HG02943 (cell line): ENCODE measurements around the gene SH3BP5L.
A peak's percentile ranks its signal among the peaks of the same experiment; 100 is the strongest.

Experiments used
- ATAC-seq: cut with Tn5 transposase; IDR thresholded peaks from one replicate; pipeline ENCODE4 v1.9.1; 2021; ENCODE audit warnings: mild to moderate bottlenecking, low read depth, moderate library complexity; ENCODE audit not compliant: unreplicated experiment

The SH3BP5L gene

DNA sequence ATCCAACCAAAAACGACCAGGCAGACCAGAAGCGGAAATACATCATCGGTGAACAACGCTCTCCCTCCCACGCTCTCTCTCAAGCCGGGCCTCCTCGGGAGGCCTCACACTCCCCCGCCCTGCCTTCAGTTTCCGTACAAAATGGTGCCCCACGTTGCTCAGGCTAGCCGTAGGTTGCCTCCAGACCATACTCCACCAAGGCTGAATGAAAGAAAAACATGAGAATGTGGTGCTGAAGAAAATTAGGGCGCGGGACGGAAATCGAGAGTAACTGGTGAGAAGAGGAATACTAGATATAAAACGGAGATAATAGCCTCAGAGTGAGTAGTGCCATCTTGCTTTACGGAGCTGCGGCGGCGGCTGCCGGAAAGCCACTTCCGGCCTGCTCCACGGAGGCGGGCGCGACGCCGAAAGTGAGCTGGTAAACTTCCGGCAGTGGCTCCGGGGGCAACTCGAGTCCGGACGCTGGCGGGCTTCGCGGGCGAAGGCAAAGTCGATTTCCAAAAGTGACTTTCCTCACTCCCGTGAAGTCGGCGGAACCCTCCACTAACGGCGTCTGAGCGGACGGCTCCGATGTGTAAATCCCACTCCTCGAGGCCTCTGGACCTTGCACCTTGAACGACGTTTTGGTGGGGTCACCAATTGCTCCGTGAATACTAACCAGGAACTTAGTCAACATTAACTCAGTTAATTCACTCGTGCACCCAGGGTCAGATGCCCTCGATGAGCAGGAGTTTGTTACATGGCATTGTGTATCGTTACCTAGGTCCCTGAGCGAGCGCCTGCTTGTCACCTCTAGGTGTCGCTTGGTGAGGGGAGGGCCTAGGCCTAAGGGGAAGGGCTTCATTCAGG is at the start of gene SH3BP5L:
Gene SH3BP5L (minus strand): TSS at position 7 of the 852 bp plus-strand sequence. CDS start 980 bp downstream, outside the sequence.
- peak; percentile 94 for ATAC-seq

DNA sequence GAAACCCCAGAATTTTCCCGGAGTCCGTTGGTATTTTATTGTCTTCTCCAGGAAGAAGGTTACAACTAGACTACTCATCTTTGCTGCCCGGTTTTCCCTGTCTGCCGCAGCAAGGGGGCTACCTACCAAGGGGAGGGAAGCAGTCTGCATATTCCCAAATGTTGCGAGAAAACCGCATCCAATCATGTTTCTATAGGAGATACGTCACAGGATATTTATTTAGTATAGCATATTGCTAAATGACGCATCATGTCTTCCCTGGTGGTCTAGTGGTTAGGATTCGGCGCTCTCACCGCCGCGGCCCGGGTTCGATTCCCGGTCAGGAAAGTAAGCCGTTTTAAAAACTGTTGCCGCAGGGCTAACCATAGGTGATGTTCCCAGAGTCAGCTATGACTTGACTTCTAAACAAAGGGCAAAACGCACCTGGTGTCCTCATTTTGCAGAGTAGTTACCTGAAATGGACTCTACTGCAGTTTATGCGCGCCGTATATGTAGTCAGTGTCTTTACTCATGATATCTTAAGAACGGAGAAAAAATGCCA is 48.3 kb upstream of the SH3BP5L start:
- ATAC-seq = peak; percentile 57

DNA sequence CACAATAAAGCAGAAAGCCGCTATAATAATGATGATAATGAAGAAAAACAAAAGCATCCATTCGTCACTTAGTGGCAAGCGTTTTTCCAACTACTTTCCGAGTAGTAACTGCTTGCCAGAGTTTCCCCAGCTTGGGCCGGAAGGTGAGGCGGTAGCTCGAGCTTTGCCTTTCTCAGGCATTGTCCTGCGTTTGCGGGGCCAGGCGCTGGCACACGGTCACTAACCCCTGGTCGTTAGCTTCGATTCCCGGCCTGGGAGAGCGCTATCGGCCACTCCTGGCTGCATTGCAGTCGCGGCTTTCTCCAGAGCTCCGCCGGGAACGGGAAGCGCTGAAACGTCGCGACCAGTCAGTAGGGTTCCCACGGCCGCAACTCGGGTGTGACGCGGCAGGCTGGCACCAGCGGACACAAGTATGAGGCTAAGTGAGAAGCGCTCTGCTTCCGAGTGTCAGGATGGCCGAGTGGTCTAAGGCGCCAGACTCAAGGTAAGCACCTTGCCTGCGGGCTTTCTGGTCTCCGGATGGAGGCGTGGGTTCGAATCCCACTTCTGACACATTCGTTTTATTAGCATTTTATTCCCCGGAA is 47.8 kb upstream of the SH3BP5L start:
- peak; percentile 83 for ATAC-seq

DNA sequence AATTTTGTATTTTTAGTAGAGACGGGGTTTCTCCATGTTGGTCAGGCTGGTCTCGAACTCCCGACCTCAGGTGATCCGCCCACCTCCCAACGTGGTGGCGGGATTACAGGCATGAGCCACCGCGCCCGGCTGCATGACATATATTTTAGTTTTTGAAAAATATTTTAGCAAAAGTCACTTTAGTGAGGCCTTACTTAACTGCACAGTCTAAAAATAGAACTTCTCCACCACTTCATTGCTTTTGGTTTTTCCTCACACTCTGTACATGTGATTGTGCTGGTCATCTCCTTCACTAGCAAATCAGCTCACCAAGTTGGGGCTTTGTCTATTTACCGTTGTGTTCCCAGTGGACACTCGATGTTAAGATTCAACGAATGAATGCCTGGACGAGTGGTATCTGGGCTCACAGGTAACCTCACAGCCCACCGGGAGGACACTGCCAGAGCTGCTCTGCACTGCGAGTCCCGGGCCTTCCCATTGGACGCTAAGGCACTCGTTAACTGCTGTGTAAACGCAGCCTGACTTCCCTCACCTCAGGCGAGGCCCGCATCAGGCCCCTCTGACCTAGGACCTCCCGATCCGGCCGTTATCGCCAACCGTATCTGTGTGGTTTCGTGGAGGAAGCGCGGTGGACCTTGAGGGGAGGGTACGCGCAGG is 47.2 kb upstream of the SH3BP5L start:
- peak; percentile 47 for ATAC-seq

DNA sequence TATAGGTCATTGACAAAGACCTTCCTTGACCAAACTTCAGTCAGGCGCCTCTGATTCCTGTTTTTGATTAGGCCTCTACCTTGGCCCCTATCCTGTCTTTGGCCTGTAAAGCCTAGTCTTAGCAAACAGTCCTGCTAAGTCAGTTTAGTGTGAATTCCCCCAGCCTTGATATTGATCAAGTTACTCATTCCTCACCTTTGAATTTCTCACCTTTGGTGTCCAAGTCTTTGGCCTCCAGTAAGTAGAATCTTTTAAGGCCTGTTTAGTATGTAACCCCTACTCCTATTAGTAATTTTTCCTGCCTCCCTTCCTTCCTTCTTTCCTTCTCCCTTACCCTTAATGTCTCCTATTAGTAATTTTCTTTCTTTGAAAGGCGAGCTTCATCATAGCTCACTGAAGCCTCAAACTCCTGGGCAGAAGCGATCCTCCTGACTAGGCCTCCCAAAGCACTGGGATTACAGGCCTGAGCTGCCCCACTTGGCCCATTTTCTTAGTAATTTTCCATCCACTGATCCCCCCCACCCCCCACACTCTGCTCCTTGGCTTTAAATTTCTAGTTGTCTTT is 46.2 kb upstream of the SH3BP5L start:
- no peak for ATAC-seq

DNA sequence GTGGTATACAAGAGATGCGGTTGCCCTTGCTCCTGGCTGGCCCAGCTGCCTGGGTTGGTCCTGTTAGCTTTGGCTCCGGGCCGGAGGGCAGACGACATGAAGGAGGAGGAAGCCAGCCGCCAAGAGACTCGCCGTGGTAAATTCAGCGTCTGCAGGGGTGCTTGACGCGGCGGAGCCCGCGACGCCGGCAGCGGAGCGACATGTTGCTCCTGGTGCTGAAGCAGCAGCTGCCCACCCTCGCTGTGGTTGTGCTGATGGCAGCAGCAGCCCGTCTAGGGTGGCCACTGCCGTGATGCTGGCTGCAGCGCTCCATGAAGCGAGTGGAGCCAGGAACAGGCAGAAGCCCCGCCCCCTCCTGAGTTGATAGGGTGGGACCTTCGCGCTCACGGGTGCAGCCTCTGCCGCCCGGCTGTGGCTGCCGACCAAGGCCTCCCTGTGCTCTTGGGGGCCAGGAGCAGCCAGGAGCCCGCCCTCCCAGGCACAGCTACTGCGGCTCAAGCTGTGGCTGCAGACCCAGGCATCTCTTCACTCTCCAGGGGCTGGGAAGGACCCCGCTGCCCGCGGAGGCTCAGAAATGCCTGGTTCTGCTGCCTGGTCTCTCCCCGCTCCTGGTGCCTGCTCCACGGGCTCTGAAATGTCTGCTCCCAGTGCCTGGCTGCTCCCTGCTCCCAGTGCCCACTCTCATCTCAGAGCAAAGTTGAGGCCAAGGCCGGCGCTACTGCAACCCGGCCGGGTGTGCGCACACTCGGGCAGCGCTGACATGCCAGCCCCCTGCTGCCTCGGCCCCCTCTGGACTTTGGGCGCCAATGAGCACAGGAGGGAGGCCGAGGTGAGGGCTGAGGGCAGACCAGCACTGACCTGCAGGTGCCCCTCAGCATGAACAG is 37.5 kb upstream of the SH3BP5L start:
- peak; percentile 58 for ATAC-seq

DNA sequence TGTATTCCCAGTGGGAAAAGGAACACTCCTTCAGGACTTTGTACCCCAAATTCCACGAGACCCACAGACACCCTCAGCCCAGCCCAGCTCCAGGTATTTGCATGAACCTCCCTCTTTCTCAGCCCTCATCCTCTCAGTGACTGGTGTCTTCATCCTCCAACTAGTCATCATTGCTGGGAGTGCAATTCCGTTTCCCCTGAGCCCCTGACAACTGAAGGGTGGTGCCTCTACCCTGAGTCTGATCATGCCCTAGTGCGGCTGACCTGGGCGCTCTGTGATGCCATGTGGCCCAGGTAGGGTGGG is 36.9 kb upstream of the SH3BP5L start:
- peak; percentile 11 for ATAC-seq

DNA sequence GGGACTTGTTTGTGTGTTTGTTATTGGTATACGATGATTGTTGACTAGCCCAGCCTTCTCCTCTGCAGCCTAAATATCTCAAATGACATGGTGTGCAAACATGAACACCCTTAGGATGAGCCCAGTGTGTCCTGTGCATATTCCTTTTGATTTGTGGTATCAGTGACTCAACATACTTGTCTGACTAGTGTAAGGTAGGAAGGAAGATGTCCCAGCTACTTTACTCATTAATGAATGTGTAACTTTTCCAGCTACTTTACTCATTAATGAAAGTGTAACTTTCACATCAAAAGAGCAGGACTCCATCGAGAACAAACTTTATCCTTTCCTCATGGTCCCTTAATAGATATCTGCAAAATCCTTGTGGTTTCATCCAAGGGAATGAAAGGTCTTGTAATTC is 35.9 kb upstream of the SH3BP5L start:
- ATAC-seq = no peak

DNA sequence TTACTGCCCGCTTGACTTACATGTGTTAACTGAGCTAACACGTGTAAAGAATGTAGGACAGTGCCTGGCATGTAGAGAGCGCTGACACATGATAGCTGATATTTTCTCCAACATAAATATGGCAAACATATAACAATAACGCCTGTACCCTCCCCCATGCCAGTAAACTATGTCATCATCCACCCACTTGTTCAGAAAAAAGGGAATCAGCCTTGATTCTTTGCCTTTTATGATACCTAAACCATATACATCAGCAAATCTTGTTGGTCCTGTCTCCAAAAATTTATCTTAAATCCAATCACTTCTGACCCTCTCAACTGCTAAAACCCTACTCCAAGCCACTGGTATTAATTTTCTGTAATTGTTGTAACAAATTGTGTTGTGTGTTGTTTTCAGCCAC is 34.3 kb upstream of the SH3BP5L start:
- no peak for ATAC-seq

DNA sequence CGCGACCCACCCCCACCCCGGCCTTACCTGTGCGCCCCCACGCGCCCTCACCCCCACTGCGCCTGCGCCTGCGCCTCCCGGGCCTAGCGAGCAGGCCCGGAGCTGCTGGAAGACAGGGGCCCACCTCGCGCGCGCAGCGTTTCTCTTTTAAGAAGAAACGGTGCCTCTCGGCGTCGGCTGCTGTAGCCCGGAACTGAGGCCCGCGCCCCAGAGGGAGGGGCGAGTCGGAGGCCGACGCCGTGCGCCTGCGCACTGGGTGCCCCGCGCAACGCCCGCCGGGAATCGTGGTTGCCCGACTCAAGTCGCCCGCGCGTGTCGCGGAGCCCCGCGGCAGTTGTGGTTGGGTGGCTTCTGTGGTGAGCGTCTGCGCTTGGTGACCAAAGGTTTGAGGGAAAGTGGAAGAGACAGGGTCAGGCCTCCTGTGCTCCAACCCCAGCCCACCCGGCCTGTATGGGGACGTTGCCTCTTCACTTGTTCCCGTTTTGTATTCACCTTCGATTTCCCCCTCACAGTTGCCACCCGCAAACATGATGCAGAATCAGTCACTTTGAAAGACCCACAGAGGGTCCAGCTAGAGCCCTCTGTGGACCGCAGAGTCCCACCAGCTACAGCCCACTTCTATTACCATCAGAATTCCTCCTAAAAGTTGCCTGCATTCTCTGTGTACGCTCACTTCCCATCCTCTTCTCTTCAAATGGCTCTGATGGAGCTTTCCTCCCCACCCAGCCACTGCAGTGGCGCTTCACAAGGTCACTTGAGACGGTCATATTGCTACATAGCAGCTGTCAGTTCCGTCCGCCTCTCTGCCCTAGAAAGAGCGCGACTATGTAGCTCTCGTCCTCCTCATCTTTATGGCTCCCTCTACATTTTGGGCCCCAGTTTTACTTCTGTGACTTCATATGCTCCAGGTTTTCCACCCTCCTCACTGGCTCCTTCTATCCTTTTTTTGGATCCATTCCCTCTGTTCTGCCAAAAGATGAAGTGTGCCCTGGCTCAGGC is 33.5 kb upstream of the SH3BP5L start, which contains the start of gene ZNF692:
Gene ZNF692 (minus strand): TSS at position 195 of the 999 bp plus-strand sequence. CDS start 776 bp downstream, outside the sequence.
- peak; percentile 71 for ATAC-seq

DNA sequence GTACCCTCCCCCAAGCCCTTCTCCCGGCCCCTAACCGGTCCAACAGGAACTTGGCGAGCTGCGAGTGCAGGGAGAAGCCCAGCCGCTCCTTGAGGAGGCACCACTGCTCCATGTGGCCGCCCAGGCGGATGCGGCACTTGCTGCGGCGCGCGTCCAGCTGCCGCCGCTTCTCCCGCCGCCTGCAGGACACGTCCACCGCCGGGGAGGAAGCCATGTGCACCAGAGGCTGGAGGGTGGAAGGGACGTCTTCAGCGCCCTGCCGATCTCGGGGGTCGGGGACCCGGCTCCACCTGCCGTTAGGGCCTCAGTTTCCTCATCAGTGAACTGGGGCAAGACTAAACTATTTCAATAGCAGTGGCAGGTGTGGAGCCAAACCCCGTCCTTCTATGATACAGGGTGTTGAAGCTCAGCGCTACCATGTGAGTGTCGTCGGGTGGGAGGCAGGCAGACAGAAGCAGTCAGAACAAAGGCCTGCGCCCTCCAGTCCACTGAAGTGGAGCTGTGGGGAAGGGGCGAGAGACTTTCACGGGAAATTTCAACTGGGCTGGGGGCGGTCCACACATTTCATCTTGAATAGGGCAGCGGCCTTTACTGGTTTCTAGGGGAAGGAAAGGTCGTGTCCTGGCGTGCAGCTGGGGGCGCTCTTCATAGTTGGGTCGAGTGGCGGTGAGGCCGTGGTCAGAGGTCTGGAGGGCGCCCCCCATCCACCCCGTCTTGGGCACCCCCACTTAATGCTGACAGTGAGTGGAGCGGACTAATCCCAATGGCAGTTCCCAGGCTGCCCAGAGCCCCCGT is 32.6 kb upstream of the SH3BP5L start:
- peak; percentile 37 for ATAC-seq

DNA sequence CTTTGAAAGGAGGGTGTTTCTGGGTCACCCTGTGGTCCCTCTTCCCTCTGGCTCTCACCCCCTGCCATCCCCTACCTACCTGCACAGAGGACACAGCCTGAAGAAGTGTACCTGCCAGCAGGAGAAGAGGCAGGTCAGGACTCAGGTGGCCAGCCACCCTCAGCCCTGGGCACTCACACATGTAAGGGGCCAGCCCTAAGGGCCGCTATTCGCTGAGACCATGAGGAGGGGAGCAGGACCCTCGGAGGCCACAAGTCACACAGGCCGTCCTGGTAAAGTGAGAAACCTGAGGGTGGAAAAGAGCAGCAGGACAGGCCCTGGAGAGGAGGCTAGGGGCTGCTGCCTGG is 32.0 kb upstream of the SH3BP5L start:
- no peak for ATAC-seq

DNA sequence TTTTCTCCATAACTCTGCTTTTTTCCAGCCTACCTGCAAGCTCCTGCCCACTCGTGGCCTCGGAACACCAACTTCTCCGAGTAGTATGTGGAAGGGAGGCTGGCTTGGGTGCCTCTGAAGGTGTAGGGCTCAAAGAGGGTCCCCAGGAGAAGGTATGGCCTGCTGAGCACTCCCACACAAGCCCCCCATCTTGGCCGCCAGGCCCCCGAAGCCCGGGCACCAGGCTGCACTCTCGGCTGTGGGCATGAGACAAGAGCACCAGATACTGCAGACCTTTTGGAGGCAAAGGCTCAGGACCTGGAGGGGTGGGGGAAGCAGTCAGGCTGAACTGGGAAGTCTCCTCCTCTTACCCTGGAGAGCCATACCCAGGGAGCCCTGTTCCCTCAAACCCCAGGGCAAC is 31.5 kb upstream of the SH3BP5L start:
- ATAC-seq = no peak

DNA sequence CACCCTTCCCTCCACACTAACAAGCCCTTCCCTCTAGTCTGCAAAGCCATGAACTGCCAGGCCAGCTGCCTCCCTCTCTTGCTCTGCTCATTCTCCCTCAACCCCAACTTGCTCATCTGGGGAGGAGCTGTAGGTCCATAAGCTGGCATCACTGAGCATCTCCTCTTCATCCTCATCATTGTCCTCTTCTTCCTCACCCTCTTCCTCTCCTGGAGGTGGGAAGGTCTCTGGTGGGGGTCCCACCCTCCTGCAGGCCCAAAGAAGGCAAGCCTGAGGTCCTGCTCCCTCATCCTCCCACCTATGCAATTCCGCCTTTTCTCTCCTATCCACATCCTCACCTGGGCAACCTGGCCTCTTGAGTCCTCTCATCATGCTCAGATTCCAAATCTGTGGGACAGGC is 30.5 kb upstream of the SH3BP5L start:
- ATAC-seq = no peak

DNA sequence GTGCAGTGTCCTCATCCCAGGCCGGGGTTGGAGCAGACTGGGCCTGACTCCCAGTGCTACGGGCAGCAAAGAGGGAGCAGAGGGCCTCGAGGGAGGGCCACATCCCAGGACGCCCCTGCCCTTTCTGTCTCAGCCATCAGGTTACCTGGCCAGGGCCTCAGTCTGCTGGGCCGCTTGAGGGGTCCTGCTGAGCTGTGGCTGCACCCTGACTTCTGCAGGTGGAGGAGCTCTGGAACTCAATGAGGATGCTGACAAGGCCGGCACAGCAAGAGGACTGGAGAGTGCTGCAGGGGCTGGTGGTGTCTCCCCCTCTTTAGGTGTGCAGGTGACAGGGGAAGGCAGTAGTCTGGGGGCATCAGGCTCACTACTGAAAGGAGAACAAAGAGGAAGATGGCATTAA is 29.9 kb upstream of the SH3BP5L start:
- no peak for ATAC-seq

DNA sequence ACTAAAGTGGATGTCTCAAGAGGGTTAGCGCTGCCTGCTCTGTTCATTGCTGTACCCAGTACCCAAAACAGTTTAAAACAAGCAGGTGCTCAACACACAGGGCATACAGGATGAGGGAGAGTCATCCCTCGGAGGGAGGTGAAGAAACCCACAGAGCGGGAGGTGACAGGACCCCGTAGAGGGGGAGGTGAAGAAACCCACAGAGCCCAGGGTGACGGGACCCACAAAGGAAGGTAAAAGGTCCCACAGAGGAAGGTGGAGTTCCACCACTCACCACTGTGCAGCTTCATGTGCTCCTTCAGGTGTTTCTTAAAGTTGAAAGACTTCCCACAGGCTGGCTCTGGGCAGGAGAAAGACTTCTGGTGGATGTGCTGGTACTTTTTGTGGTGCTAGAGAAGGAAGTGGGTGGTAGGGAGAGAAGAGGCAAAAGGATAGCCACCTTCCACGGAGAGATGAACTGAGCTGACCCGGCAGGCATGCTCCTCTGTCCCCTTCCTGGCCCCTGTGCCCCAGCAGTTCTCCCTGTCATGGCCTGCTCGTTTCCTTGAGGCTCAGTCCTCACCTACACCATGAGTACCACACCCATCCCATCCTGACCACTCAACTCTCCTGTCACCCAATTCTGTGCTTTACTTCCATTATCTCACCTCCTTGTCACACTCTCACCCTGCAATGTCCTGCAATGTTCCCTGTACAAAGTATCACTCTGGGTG is 28.1 kb upstream of the SH3BP5L start:
- no peak for ATAC-seq
